Measurements from ENCODE around the gene DCAF10. TPM values are rescaled to one million over a fixed set of nuclear protein-coding genes. Genes with fewer than 3 reads are reported as not detected.
"Not testable (repeated sequence)": the region's sequence is repeated elsewhere in the genome, so short reads cannot be mapped to it uniquely, and the experiment has no call there.

DCAF10 gene
- total RNA-seq, 1 experiment from 2014 or later: 5.7 TPM

GRCh38 chr9:37761511-37761910 is 39.1 kb upstream of the DCAF10 start:
- no peaks in the 10 kb centered on the region for H3K36me3 Mint-ChIP-seq (ENCODE audit: insufficient read depth, unreplicated experiment)
- intact Hi-C loops (cut with micrococcal nuclease; ENCODE audit: unreplicated experiment): no loop called here
- H3K4me3 Mint-ChIP-seq (ENCODE audit: low read depth, unreplicated experiment): no peak overlapping the region
- no peak for TF ChIP-seq CTCF (IDR thresholded peaks at IDR 0.05; ENCODE audit: unreplicated experiment)
- no peaks in the 10 kb centered on the region for H3K9me3 Mint-ChIP-seq (ENCODE audit: low read depth, unreplicated experiment)
- no TSS peak for BruUV-seq (replicated peaks)
- no peaks in the 10 kb centered on the region for H3K27me3 Mint-ChIP-seq (ENCODE audit: unreplicated experiment)
- DNase-seq: no peak
- H3K27ac Mint-ChIP-seq (ENCODE audit: unreplicated experiment): no peak overlapping the region
- CTCF ChIA-PET: no interaction called here
- H3K4me1 Mint-ChIP-seq (ENCODE audit: low read depth, unreplicated experiment): no peaks in the 10 kb centered on the region

GRCh38 chr9:37765263-37765662 is 35.3 kb upstream of the DCAF10 start:
- CTCF ChIA-PET; H3K4me1 Mint-ChIP-seq (ENCODE audit: low read depth, unreplicated experiment); H3K9me3 Mint-ChIP-seq (ENCODE audit: low read depth, unreplicated experiment); BruUV-seq (replicated peaks); DNase-seq; intact Hi-C loops (cut with micrococcal nuclease; ENCODE audit: unreplicated experiment); H3K4me3 Mint-ChIP-seq (ENCODE audit: low read depth, unreplicated experiment); H3K27ac Mint-ChIP-seq (ENCODE audit: unreplicated experiment); H3K27me3 Mint-ChIP-seq (ENCODE audit: unreplicated experiment); H3K36me3 Mint-ChIP-seq (ENCODE audit: insufficient read depth, unreplicated experiment): not testable (repeated sequence)

GRCh38 chr9:37769306-37769705 is 31.3 kb upstream of the DCAF10 start:
- Mint-ChIP-seq H3K27me3 (ENCODE audit: unreplicated experiment) (no peaks in the 10 kb centered on the region), H3K4me1 (ENCODE audit: low read depth, unreplicated experiment) (no peaks in the 10 kb centered on the region), H3K9me3 (ENCODE audit: low read depth, unreplicated experiment) (no peaks in the 10 kb centered on the region), H3K4me3 (ENCODE audit: low read depth, unreplicated experiment) (no peak overlapping the region), H3K36me3 (ENCODE audit: insufficient read depth, unreplicated experiment) (peaks cover 5% of the 10 kb centered on the region), H3K27ac (ENCODE audit: unreplicated experiment) (no peak overlapping the region)
- no TSS peak for BruUV-seq (replicated peaks)
- CTCF ChIA-PET: no interaction called here
- intact Hi-C loops (cut with micrococcal nuclease; ENCODE audit: unreplicated experiment): no loop called here
- DNase-seq: no peak
- TF ChIP-seq CTCF (IDR thresholded peaks at IDR 0.05; ENCODE audit: unreplicated experiment): no peak

GRCh38 chr9:37769995-37770394 is 30.6 kb upstream of the DCAF10 start:
- H3K27me3 Mint-ChIP-seq (ENCODE audit: unreplicated experiment): no peaks in the 10 kb centered on the region
- DNase-seq: no peak

More at GRCh38 chr9:37769995-37770394, 30.6 kb upstream of the DCAF10 start:
- CTCF ChIA-PET: no interaction called here
- no peak overlapping the region for H3K4me3 Mint-ChIP-seq (ENCODE audit: low read depth, unreplicated experiment)
- no peaks in the 10 kb centered on the region for H3K4me1 Mint-ChIP-seq (ENCODE audit: low read depth, unreplicated experiment)
- no TSS peak for BruUV-seq (replicated peaks)
- TF ChIP-seq CTCF (IDR thresholded peaks at IDR 0.05; ENCODE audit: unreplicated experiment): no peak
- intact Hi-C loops (cut with micrococcal nuclease; ENCODE audit: unreplicated experiment): no loop called here
- peaks cover 5% of the 10 kb centered on the region for H3K36me3 Mint-ChIP-seq (ENCODE audit: insufficient read depth, unreplicated experiment)
- H3K9me3 Mint-ChIP-seq (ENCODE audit: low read depth, unreplicated experiment): no peaks in the 10 kb centered on the region
- no peak overlapping the region for H3K27ac Mint-ChIP-seq (ENCODE audit: unreplicated experiment)
